ENCODE results near the gene FLACC1.

DNA sequence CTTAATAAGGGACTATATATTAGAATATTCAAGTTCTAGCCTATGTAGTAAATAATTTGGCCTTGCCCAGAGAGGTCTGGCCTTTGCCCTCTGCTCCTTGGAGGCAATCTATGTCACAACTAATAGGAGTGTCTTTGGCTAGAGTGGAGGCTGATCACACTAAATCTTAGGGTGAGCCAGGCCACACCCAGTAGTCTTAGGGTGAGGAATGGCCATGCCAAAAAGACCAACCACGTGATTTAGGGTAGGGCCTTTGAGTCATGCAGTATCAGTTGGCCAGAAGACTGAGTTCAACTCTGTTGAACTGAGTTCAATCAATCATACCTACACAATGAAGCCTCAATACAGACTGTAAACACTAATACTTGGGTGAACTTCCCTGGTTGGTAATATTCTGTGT, 26.0 kb upstream of the FLACC1 start:
- TF ChIP-seq, protein P1, sequence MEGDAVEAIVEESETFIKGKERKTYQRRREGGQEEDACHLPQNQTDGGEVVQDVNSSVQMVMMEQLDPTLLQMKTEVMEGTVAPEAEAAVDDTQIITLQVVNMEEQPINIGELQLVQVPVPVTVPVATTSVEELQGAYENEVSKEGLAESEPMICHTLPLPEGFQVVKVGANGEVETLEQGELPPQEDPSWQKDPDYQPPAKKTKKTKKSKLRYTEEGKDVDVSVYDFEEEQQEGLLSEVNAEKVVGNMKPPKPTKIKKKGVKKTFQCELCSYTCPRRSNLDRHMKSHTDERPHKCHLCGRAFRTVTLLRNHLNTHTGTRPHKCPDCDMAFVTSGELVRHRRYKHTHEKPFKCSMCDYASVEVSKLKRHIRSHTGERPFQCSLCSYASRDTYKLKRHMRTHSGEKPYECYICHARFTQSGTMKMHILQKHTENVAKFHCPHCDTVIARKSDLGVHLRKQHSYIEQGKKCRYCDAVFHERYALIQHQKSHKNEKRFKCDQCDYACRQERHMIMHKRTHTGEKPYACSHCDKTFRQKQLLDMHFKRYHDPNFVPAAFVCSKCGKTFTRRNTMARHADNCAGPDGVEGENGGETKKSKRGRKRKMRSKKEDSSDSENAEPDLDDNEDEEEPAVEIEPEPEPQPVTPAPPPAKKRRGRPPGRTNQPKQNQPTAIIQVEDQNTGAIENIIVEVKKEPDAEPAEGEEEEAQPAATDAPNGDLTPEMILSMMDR (IDR thresholded peaks at IDR 0.05): no peak
- TF ChIP-seq EZH2 (IDR thresholded peaks at IDR 0.05; ENCODE audit: borderline replicate concordance, insufficient read depth, low read depth, low read length, poor library complexity, severe bottlenecking): no peak

Data from B cell (primary cell).